Measurements from ENCODE around the gene RPS3A. TPM values are rescaled to one million over a fixed set of nuclear protein-coding genes. Genes with fewer than 3 reads are reported as not detected.

RPS3A gene
- total RNA-seq, 1 experiment from 2014 or later: 1,868 TPM

GRCh38 chr4:151144329-151145072 lies 45.1 kb downstream of the RPS3A start:
- TF ChIP-seq, protein P1, sequence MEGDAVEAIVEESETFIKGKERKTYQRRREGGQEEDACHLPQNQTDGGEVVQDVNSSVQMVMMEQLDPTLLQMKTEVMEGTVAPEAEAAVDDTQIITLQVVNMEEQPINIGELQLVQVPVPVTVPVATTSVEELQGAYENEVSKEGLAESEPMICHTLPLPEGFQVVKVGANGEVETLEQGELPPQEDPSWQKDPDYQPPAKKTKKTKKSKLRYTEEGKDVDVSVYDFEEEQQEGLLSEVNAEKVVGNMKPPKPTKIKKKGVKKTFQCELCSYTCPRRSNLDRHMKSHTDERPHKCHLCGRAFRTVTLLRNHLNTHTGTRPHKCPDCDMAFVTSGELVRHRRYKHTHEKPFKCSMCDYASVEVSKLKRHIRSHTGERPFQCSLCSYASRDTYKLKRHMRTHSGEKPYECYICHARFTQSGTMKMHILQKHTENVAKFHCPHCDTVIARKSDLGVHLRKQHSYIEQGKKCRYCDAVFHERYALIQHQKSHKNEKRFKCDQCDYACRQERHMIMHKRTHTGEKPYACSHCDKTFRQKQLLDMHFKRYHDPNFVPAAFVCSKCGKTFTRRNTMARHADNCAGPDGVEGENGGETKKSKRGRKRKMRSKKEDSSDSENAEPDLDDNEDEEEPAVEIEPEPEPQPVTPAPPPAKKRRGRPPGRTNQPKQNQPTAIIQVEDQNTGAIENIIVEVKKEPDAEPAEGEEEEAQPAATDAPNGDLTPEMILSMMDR (IDR thresholded peaks at IDR 0.05; ENCODE audit: insufficient read depth in 1 of 2, low read depth in 1 of 2, low read length in 1 of 2, severe bottlenecking in 1 of 2, unreplicated experiment in 1 of 2): no peak
- no TSS peak for BruUV-seq (replicated peaks)
- DNase-seq: no peak
- Histone ChIP-seq H3K36me3 (ENCODE audit: control insufficient read depth, insufficient read depth, low read length) (no peaks in the 10 kb centered on the region; the same call in 1 of the 2 replicates), H3K4me1 (no peaks in the 10 kb centered on the region), H3K9me3 (no peaks in the 10 kb centered on the region), H3K27me3 (replicated peaks; ENCODE audit: control insufficient read depth, insufficient read depth, low read length) (no peaks in the 10 kb centered on the region), H3K4me3 (ENCODE audit: low read depth, low read length) (no peak overlapping the region)
- Mint-ChIP-seq H3K9me3 (ENCODE audit: unreplicated experiment) (no peaks in the 10 kb centered on the region), H3K4me3 (ENCODE audit: unreplicated experiment) (no peak overlapping the region), H3K27ac (ENCODE audit: unreplicated experiment) (no peak overlapping the region), H3K27me3 (ENCODE audit: insufficient read depth, unreplicated experiment) (no peaks in the 10 kb centered on the region), H3K4me1 (ENCODE audit: low read depth, unreplicated experiment) (no peaks in the 10 kb centered on the region), H3K36me3 (ENCODE audit: insufficient read depth, unreplicated experiment) (peaks cover 35% of the 10 kb centered on the region)
- POLR2A ChIA-PET: no interaction called here
- CTCF ChIA-PET: no interaction called here
- intact Hi-C loops (cut with micrococcal nuclease; ENCODE audit: unreplicated experiment): no loop called here

GRCh38 chr4:151147000-151147399 lies 47.6 kb downstream of the RPS3A start:
- TF ChIP-seq, protein P1 (IDR thresholded peaks at IDR 0.05; ENCODE audit: insufficient read depth in 1 of 2, low read depth in 1 of 2, low read length in 1 of 2, severe bottlenecking in 1 of 2, unreplicated experiment in 1 of 2): no peak
- Mint-ChIP-seq H3K4me3 (ENCODE audit: unreplicated experiment) (no peak overlapping the region), H3K27ac (ENCODE audit: unreplicated experiment) (no peak overlapping the region), H3K27me3 (ENCODE audit: insufficient read depth, unreplicated experiment) (no peaks in the 10 kb centered on the region), H3K4me1 (ENCODE audit: low read depth, unreplicated experiment) (no peaks in the 10 kb centered on the region), H3K36me3 (ENCODE audit: insufficient read depth, unreplicated experiment) (peaks cover 23% of the 10 kb centered on the region), H3K9me3 (ENCODE audit: unreplicated experiment) (no peaks in the 10 kb centered on the region)
- H3K4me3 ChIP-seq (ENCODE audit: low read depth, low read length): no peak overlapping the region
- H3K27me3 ChIP-seq (replicated peaks; ENCODE audit: control insufficient read depth, insufficient read depth, low read length): no peaks in the 10 kb centered on the region
- ChIA-PET CTCF (no interaction called here), POLR2A (no interaction called here)
- no peaks in the 10 kb centered on the region for H3K9me3 ChIP-seq
- H3K36me3 ChIP-seq (ENCODE audit: control insufficient read depth, insufficient read depth, low read length): no peaks in the 10 kb centered on the region; the same call in 1 of the 2 replicates
- intact Hi-C loops (cut with micrococcal nuclease; ENCODE audit: unreplicated experiment): no loop called here
- no peaks in the 10 kb centered on the region for H3K4me1 ChIP-seq
- no peak for DNase-seq
- no TSS peak for BruUV-seq (replicated peaks)

GRCh38 chr4:151148261-151148660 lies 48.8 kb downstream of the RPS3A start:
- ChIA-PET POLR2A (no interaction called here), CTCF (no interaction called here)
- H3K4me1 ChIP-seq: no peaks in the 10 kb centered on the region
- no peaks in the 10 kb centered on the region for H3K27me3 ChIP-seq (replicated peaks; ENCODE audit: control insufficient read depth, insufficient read depth, low read length)
- no peaks in the 10 kb centered on the region for H3K4me1 Mint-ChIP-seq (ENCODE audit: low read depth, unreplicated experiment)
- H3K4me3 ChIP-seq (ENCODE audit: low read depth, low read length): no peak overlapping the region
- H3K27ac Mint-ChIP-seq (ENCODE audit: unreplicated experiment): no peak overlapping the region
- TF ChIP-seq, protein P1 (IDR thresholded peaks at IDR 0.05; ENCODE audit: insufficient read depth in 1 of 2, low read depth in 1 of 2, low read length in 1 of 2, severe bottlenecking in 1 of 2, unreplicated experiment in 1 of 2): no peak
- no peaks in the 10 kb centered on the region for H3K9me3 ChIP-seq
- no peaks in the 10 kb centered on the region for H3K27me3 Mint-ChIP-seq (ENCODE audit: insufficient read depth, unreplicated experiment)
- no peaks in the 10 kb centered on the region; the same call in 1 of the 2 replicates for H3K36me3 ChIP-seq (ENCODE audit: control insufficient read depth, insufficient read depth, low read length)
- H3K36me3 Mint-ChIP-seq (ENCODE audit: insufficient read depth, unreplicated experiment): peaks cover 23% of the 10 kb centered on the region
- no peaks in the 10 kb centered on the region for H3K9me3 Mint-ChIP-seq (ENCODE audit: unreplicated experiment)
- BruUV-seq (replicated peaks): no TSS peak
- intact Hi-C loops (cut with micrococcal nuclease; ENCODE audit: unreplicated experiment): no loop called here
- H3K4me3 Mint-ChIP-seq (ENCODE audit: unreplicated experiment): no peak overlapping the region
- DNase-seq: no peak
